Neural cell (in vitro differentiated cells): Measurements from ENCODE around the gene VWC2. TPM values are rescaled to one million over a fixed set of nuclear protein-coding genes. Genes with fewer than 3 reads are reported as not detected.

Experiments
- H2AFZ ChIP-seq: fragments of 200-600, 300-800 bp; sonication (generic), shearing (Covaris generic); 2 replicates; pipeline ENCODE4 v1.6.0; 2014; ENCODE audit warnings: low read depth, mild to moderate bottlenecking, antibody characterized with exemption, low read length, moderate library complexity
- H3F3A ChIP-seq: fragments of 200-600 bp; shearing (Covaris generic); 2 replicates; pipeline ENCODE4 v1.6.1; 2016; ENCODE audit warnings: mild to moderate bottlenecking, moderate library complexity, mixed read lengths, antibody characterized with exemption, low read length; ENCODE audit not compliant: insufficient read depth, poor library complexity, severe bottlenecking
- H3K27ac ChIP-seq: fragments of 200-600, 300-800 bp; sonication (generic), shearing (Covaris generic); 2 replicates; pipeline ENCODE4 v1.5.1; 2014; ENCODE audit warnings: mild to moderate bottlenecking, low read length, moderate library complexity
- H3K27me3 ChIP-seq: fragments of 300-800, 200-600 bp; sonication (generic), shearing (Covaris generic); 2 replicates; pipeline ENCODE4 v1.6.0; 2014; ENCODE audit warnings: mild to moderate bottlenecking, low read depth, low read length, moderate library complexity; ENCODE audit not compliant: insufficient read depth
- H3K36me3 ChIP-seq: fragments of 300-800, 200-600 bp; sonication (generic), shearing (Covaris generic); 2 replicates; pipeline ENCODE4 v1.5.1; 2014; ENCODE audit warnings: mild to moderate bottlenecking, antibody characterized with exemption, low read length, moderate library complexity; ENCODE audit not compliant: insufficient read depth
- H3K4me2 ChIP-seq: fragments of 300-800, 200-600 bp; sonication (generic), shearing (Covaris generic); 2 replicates; pipeline ENCODE4 v1.6.0; 2014; ENCODE audit warnings: mild to moderate bottlenecking, low read length
- H3K4me3 ChIP-seq: fragments of 300-800, 200-600 bp; sonication (generic), shearing (Covaris generic); 2 replicates; pipeline ENCODE4 v1.5.1; 2014; ENCODE audit warnings: mild to moderate bottlenecking, low read length, moderate library complexity
- H3K79me2 ChIP-seq: fragments of 200-600 bp; shearing (Covaris generic); replicated peaks from 2 replicates; pipeline ENCODE4 v1.6.0; 2014; ENCODE audit warnings: mild to moderate bottlenecking, low read length, moderate library complexity; ENCODE audit not compliant: insufficient read depth
- H3K9ac ChIP-seq: fragments of 300-800, 200-600 bp; sonication (generic), shearing (Covaris generic); 2 replicates; pipeline ENCODE4 v1.6.1; 2016; ENCODE audit warnings: mild to moderate bottlenecking, low read length, mixed read lengths
- H3K9me2 ChIP-seq: fragments of 200-600 bp; shearing (Covaris generic); 2 replicates; pipeline ENCODE4 v1.6.1; 2016; ENCODE audit warnings: mild to moderate bottlenecking, low read length, mixed read lengths; ENCODE audit not compliant: insufficient read depth
- H3K9me3 ChIP-seq: fragments of 200-600, 300-800 bp; sonication (generic), shearing (Covaris generic); 2 replicates; pipeline ENCODE4 v1.6.1; 2016; ENCODE audit warnings: mild to moderate bottlenecking, mixed run types, low read length, moderate library complexity, mixed read lengths
- H4K20me1 ChIP-seq: fragments of 200-600 bp; shearing (Covaris generic); 2 replicates; pipeline ENCODE4 v1.6.1; 2016; ENCODE audit warnings: mild to moderate bottlenecking, mixed run types; ENCODE audit not compliant: insufficient read depth
- CTCF ChIP-seq: fragments of 450-650 bp; IDR thresholded peaks from 2 replicates; pipeline ENCODE4 v1.5.1; 2014; ENCODE audit warnings: antibody characterized with exemption, mild to moderate bottlenecking, moderate library complexity; ENCODE audit not compliant: poor library complexity, severe bottlenecking
- EP300 ChIP-seq: fragments of 450-650 bp; conservative IDR thresholded peaks from 2 replicates; pipeline ENCODE4 v1.6.1; 2014; ENCODE audit warnings: antibody characterized with exemption, mild to moderate bottlenecking, moderate library complexity; ENCODE audit not compliant: poor library complexity, severe bottlenecking
- EZH2 ChIP-seq: fragments of 200-600, 300-800 bp; shearing (Covaris generic), sonication (generic); IDR thresholded peaks from 2 replicates; pipeline ENCODE4 v1.6.1; 2014; ENCODE audit warnings: antibody characterized with exemption, low read length, borderline replicate concordance, mild to moderate bottlenecking; ENCODE audit not compliant: insufficient read depth, poor library complexity, severe bottlenecking
- MXI1 ChIP-seq: fragments of 450-650 bp; conservative IDR thresholded peaks from 2 replicates; pipeline ENCODE4 v1.6.1; 2014; ENCODE audit warnings: antibody characterized with exemption, mild to moderate bottlenecking; ENCODE audit not compliant: poor library complexity, severe bottlenecking
- POLR2AphosphoS5 ChIP-seq: IDR thresholded peaks from 2 replicates; pipeline ENCODE4 v1.6.1; 2012
- RAD21 ChIP-seq: fragments of 450-650 bp; conservative IDR thresholded peaks from 2 replicates; pipeline ENCODE4 v1.6.1; 2014; ENCODE audit warnings: antibody characterized with exemption, mild to moderate bottlenecking, moderate library complexity
- REST ChIP-seq: IDR thresholded peaks from 2 replicates; pipeline ENCODE4 v1.6.1; 2012; ENCODE audit warnings: borderline replicate concordance
- SMC3 ChIP-seq: fragments of 450-650 bp; conservative IDR thresholded peaks from 2 replicates; pipeline ENCODE4 v1.6.1; 2014; ENCODE audit warnings: antibody characterized with exemption, mild to moderate bottlenecking, moderate library complexity; ENCODE audit not compliant: poor library complexity
- TAF1 ChIP-seq: IDR thresholded peaks from 2 replicates; pipeline ENCODE4 v1.6.1; 2012; ENCODE audit warnings: low read depth
- polyA plus RNA-seq: library from polyadenylated mRNA; depleted of rRNA; stranded (reverse); fragments of >200 nt; gene quantifications from 2 replicates; pipeline ENCODE4 v1.2.3, GENCODE V29; 2014

Gene VWC2
- polyA plus RNA-seq, 1 donor from 2014 or later = 4.6 TPM

- H3K9me2 ChIP-seq = no peaks in the 10 kb centered on the region
- H3K9ac ChIP-seq = no peak overlapping the region
- no peaks in the 10 kb centered on the region for H3K9me3 ChIP-seq
- H3K27me3 ChIP-seq = no peaks in the 10 kb centered on the region
- H3K4me3 ChIP-seq = no peak overlapping the region
- H2AFZ ChIP-seq = no peak overlapping the region
- TF ChIP-seq EZH2 (no peak), POLR2AphosphoS5 (no peak), RAD21 (no peak), EP300 (no peak), REST (no peak), MXI1 (no peak), CTCF (no peak), SMC3 (no peak), TAF1 (no peak)
- no peak overlapping the region for H3K4me2 ChIP-seq
- H4K20me1 ChIP-seq = no peaks in the 10 kb centered on the region
- H3K79me2 ChIP-seq = no peaks in the 10 kb centered on the region
- no peaks in the 10 kb centered on the region for H3K36me3 ChIP-seq
- H3K27ac ChIP-seq = no peak overlapping the region
- H3F3A ChIP-seq = no peaks in the 10 kb centered on the region
Observed at GRCh38 chr7:49926720-49927119, 153.3 kb downstream of the VWC2 start.

GRCh38 chr7:49927631-49928030, 154.2 kb downstream of the VWC2 start:
- Histone ChIP-seq H3K27ac (no peak overlapping the region), H3F3A (no peaks in the 10 kb centered on the region), H3K4me2 (no peak overlapping the region), H3K36me3 (no peaks in the 10 kb centered on the region), H3K27me3 (no peaks in the 10 kb centered on the region), H2AFZ (no peak overlapping the region), H3K9ac (no peak overlapping the region), H4K20me1 (no peaks in the 10 kb centered on the region), H3K9me2 (no peaks in the 10 kb centered on the region), H3K9me3 (no peaks in the 10 kb centered on the region), H3K79me2 (no peaks in the 10 kb centered on the region), H3K4me3 (no peak overlapping the region)
- TF ChIP-seq RAD21 (no peak), REST (no peak), EP300 (no peak), CTCF (no peak), POLR2AphosphoS5 (no peak), MXI1 (no peak), EZH2 (no peak), SMC3 (no peak), TAF1 (no peak)
